ENCODE data around the gene STK39.

DNA sequence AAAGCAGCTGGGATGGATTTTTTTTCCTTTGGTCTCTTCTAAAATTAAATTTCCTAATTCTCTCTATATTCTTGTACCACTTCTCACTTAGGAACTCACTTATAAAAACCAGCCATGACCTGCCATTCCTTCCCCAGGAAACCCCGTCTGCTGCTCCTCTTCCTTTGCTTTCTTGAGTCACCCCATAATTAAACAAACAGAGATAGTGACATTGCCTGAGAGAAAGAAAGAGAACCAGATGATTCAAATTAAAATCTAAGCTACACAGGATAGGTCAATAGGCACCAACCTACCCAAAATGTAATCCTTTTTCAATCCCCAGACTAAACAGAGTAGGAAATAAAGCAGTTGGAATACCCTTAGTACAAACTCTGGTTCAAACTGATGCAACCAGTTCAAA lies 9.7 kb downstream of the STK39 start:
- no peak for TF ChIP-seq YY1 (IDR thresholded peaks at IDR 0.05; ENCODE audit: insufficient read depth, insufficient read length)
- no peak for TF ChIP-seq ZNF274 (IDR thresholded peaks at IDR 0.05; ENCODE audit: low read depth, low read length)
- no peak for TF ChIP-seq SUZ12 (IDR thresholded peaks at IDR 0.05; ENCODE audit: extremely low read depth, insufficient read depth, insufficient read length)
